Tibial nerve (tissue), 4 donors: ENCODE data around the gene SPTBN1.

Experiments
- EP300 ChIP-seq, 2 donors: sonication (generic); formaldehyde crosslinking; IDR thresholded peaks; one replicate each; pipeline ENCODE4 v1.6.1; 2017; ENCODE audit warnings: antibody characterized with exemption in 2 of 2, mild to moderate bottlenecking in 1 of 2
- POLR2A ChIP-seq, 2 donors: fragments of 450-650 bp; IDR thresholded peaks; one replicate each; pipeline ENCODE4 v1.6.1; 2017; ENCODE audit warnings: antibody characterized with exemption in 2 of 2, mild to moderate bottlenecking in 2 of 2, moderate library complexity in 2 of 2
- TF ChIP-seq, protein P1 (sequence below), 5 experiments: fragments of 200-600 bp in 3 of 5; fragments of 450-650 bp in 2 of 5; sonication (generic) in 3 of 5; IDR thresholded peaks; one replicate each; pipeline ENCODE4 v1.5.1; 2016 to 2019; ENCODE audit warnings: antibody characterized with exemption in 5 of 5, mild to moderate bottlenecking in 3 of 5, moderate library complexity in 2 of 5

DNA sequence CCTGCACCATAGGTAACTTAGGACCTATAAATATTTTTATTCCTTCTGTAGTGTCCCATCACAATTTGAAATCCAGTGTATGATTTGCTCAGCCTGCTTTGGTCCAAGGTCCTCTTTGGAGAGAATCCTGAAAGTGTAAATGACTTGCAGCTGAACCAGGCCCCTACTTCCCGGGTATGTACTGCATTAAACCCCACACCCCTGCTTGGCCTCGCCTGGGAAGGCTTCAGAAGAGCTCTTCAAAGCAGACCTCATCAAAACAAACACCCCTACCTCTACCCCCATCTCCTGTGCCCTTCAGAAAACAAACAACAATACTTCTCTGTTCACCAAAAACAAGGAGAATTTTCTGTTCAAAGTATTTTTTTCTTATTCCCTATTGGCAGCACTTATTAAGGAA, 9.5 kb upstream of the SPTBN1 start:
- TF ChIP-seq, protein P1, sequence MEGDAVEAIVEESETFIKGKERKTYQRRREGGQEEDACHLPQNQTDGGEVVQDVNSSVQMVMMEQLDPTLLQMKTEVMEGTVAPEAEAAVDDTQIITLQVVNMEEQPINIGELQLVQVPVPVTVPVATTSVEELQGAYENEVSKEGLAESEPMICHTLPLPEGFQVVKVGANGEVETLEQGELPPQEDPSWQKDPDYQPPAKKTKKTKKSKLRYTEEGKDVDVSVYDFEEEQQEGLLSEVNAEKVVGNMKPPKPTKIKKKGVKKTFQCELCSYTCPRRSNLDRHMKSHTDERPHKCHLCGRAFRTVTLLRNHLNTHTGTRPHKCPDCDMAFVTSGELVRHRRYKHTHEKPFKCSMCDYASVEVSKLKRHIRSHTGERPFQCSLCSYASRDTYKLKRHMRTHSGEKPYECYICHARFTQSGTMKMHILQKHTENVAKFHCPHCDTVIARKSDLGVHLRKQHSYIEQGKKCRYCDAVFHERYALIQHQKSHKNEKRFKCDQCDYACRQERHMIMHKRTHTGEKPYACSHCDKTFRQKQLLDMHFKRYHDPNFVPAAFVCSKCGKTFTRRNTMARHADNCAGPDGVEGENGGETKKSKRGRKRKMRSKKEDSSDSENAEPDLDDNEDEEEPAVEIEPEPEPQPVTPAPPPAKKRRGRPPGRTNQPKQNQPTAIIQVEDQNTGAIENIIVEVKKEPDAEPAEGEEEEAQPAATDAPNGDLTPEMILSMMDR (IDR thresholded peaks at IDR 0.05) = no peak
- TF ChIP-seq EP300 (IDR thresholded peaks at IDR 0.05) = no peak
- no peak for TF ChIP-seq POLR2A (IDR thresholded peaks at IDR 0.05)
